Breast epithelium (tissue), 4 donors: ENCODE results near the gene ALKBH2. TPM values are rescaled to one million over a fixed set of nuclear protein-coding genes. Genes with fewer than 3 reads are reported as not detected.

Experiments used
- DNase-seq, 2 donors: peaks; one replicate each; pipeline ENCODE4 v3.0.0-alpha.2; 2019; ENCODE audit warnings: low spot score in 2 of 2
- H3K27ac ChIP-seq, 2 donors: fragments of 200-600 bp; sonication (generic) in 1 of 2; one replicate each; pipeline ENCODE4 v1.5.1; 2016 to 2019; ENCODE audit warnings: mild to moderate bottlenecking in 1 of 2
- H3K27me3 ChIP-seq, 2 donors: fragments of 200-600 bp; sonication (generic) in 1 of 2; one replicate each; pipeline versions ENCODE4 v1.5.1 to v1.6.0; 2017 to 2019; ENCODE audit warnings: control low read depth in 1 of 2, mild to moderate bottlenecking in 1 of 2
- H3K36me3 ChIP-seq: fragments of 200-600 bp; one replicate; pipeline ENCODE4 v1.5.1; 2019
- H3K4me1 ChIP-seq, 2 donors: fragments of 200-600 bp; sonication (generic); one replicate each; pipeline ENCODE4 v1.5.1; 2016 to 2019; ENCODE audit warnings: control low read depth in 1 of 2
- H3K4me3 ChIP-seq, 3 donors: fragments of 200-600 bp; sonication (generic); 1 replicate in 2 of 3; 2 replicates in 1 of 3; pipeline ENCODE4 v1.5.1; 2016 to 2019; ENCODE audit warnings: mild to moderate bottlenecking in 3 of 3, moderate library complexity in 2 of 3
- H3K9me3 ChIP-seq, 2 donors: fragments of 200-600 bp; sonication (generic) in 1 of 2; one replicate each; pipeline ENCODE4 v1.5.1; 2016 to 2019; ENCODE audit warnings: control low read depth in 1 of 2
- CTCF ChIP-seq, 3 donors: fragments of 450-650 bp; IDR thresholded peaks; one replicate each; pipeline ENCODE4 v1.5.1; 2016 to 2017; ENCODE audit warnings: antibody characterized with exemption in 3 of 3, mild to moderate bottlenecking in 3 of 3, moderate library complexity in 3 of 3
- POLR2A ChIP-seq: fragments of 450-650 bp; IDR thresholded peaks from one replicate; pipeline ENCODE4 v1.6.1; 2016; ENCODE audit warnings: antibody characterized with exemption, mild to moderate bottlenecking, moderate library complexity
- POLR2AphosphoS5 ChIP-seq, 3 donors: sonication (generic); formaldehyde crosslinking; IDR thresholded peaks; one replicate each; pipeline ENCODE4 v1.6.1; 2017; ENCODE audit warnings: antibody characterized with exemption in 3 of 3
- intact Hi-C: fragments of 100-400 bp; cut with DNase I; formaldehyde crosslinking; loops from one replicate; pipeline ENCODE4 v1.15.1; 2023; ENCODE audit warnings: low total_unique reads
- total RNA-seq, 3 donors: library from RNA; depleted of rRNA; stranded (reverse); fragments of >200 nt; gene quantifications; one replicate each; pipeline ENCODE4 v1.1.0, GENCODE V29; 2016

Gene ALKBH2
- total RNA-seq, 3 donors from 2014 or later: 18.9 to 27.2 (median 18.9) TPM

GRCh38 chr12:109074866-109075265 is 18.4 kb downstream of the ALKBH2 start:
- Histone ChIP-seq H3K4me3 (no peak overlapping the region), H3K36me3 (no peaks in the 10 kb centered on the region), H3K9me3 (no peaks in the 10 kb centered on the region), H3K27me3 (no peaks in the 10 kb centered on the region), H3K4me1 (no peaks in the 10 kb centered on the region), H3K27ac (no peak overlapping the region)
- no peak for DNase-seq
- no peak for TF ChIP-seq POLR2A
- no peak for TF ChIP-seq CTCF (IDR thresholded peaks at IDR 0.05)
- no peak for TF ChIP-seq POLR2AphosphoS5 (IDR thresholded peaks at IDR 0.05)
- intact Hi-C loops: no loop called here

GRCh38 chr12:109069307-109070271 is 23.7 kb downstream of the ALKBH2 start:
- H3K36me3 ChIP-seq: no peaks in the 10 kb centered on the region
- H3K4me3 ChIP-seq: no peak overlapping the region
- H3K9me3 ChIP-seq: no peaks in the 10 kb centered on the region
- TF ChIP-seq CTCF (IDR thresholded peaks at IDR 0.05) (no peak), POLR2AphosphoS5 (IDR thresholded peaks at IDR 0.05) (no peak), POLR2A (no peak)
- intact Hi-C loops: no loop called here
- no peaks in the 10 kb centered on the region for H3K27me3 ChIP-seq
- DNase-seq: no peak
- no peaks in the 10 kb centered on the region for H3K4me1 ChIP-seq
- H3K27ac ChIP-seq: no peak overlapping the region

- Histone ChIP-seq H3K9me3 (no peaks in the 10 kb centered on the region), H3K27me3 (no peaks in the 10 kb centered on the region), H3K4me1 (no peaks in the 10 kb centered on the region), H3K36me3 (no peaks in the 10 kb centered on the region), H3K27ac (no peak overlapping the region), H3K4me3 (no peak overlapping the region)
- TF ChIP-seq POLR2AphosphoS5 (IDR thresholded peaks at IDR 0.05): no peak
- no peak for TF ChIP-seq POLR2A
- TF ChIP-seq CTCF (IDR thresholded peaks at IDR 0.05): no peak
- intact Hi-C loops: no loop called here
- DNase-seq: no peak
These were observed 27.4 kb downstream of the ALKBH2 start for GRCh38 chr12:109065853-109066193.

- Histone ChIP-seq H3K27ac (no peak overlapping the region), H3K4me1 (no peaks in the 10 kb centered on the region), H3K4me3 (no peak overlapping the region), H3K27me3 (no peaks in the 10 kb centered on the region), H3K9me3 (no peaks in the 10 kb centered on the region), H3K36me3 (no peaks in the 10 kb centered on the region)
- intact Hi-C loops: no loop called here
- no peak for DNase-seq
- TF ChIP-seq CTCF (IDR thresholded peaks at IDR 0.05): no peak
- no peak for TF ChIP-seq POLR2AphosphoS5 (IDR thresholded peaks at IDR 0.05)
- TF ChIP-seq POLR2A: no peak
These were observed 28.0 kb downstream of the ALKBH2 start for GRCh38 chr12:109065154-109065852.

- H3K36me3 ChIP-seq: no peaks in the 10 kb centered on the region
These were observed 29.1 kb downstream of the ALKBH2 start for GRCh38 chr12:109064143-109064542.

More at GRCh38 chr12:109064143-109064542, 29.1 kb downstream of the ALKBH2 start:
- TF ChIP-seq CTCF (IDR thresholded peaks at IDR 0.05): no peak
- TF ChIP-seq POLR2A: no peak
- no peak for TF ChIP-seq POLR2AphosphoS5 (IDR thresholded peaks at IDR 0.05)
- Histone ChIP-seq H3K4me3 (no peak overlapping the region), H3K27ac (no peak overlapping the region), H3K4me1 (no peaks in the 10 kb centered on the region), H3K27me3 (no peaks in the 10 kb centered on the region), H3K9me3 (no peaks in the 10 kb centered on the region)
- no peak for DNase-seq
- intact Hi-C loops: no loop called here
